ENCODE results near the gene SLC15A5.

The SLC15A5 gene

DNA sequence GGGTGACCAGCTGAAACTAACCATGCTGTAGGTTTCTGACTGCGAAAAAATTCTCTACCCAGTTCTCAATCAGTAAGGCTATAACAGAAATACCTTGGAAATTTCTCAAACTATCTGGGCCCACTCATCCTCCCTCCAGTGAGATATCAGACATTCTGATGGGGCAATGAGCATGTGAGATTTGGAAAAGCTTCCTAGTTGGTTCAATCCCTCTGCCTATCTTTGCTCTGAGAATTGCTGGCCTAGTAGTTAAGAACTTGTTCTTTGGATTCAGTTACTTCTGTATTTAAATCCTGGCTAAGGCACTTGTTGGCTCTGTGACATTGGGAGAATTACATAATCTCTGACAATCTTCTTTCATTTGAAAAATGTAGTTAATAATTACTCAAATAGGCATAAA is 119.4 kb downstream of the SLC15A5 start:
- Histone ChIP-seq H3K4me3 (ENCODE audit: low read length in 2 of 2) (no peak overlapping the region), H3K27ac (ENCODE audit: low read length) (no peak overlapping the region), H3K27me3 (ENCODE audit: control insufficient read depth in 1 of 2, insufficient read depth in 2 of 2, low read length in 2 of 2) (no peaks in the 10 kb centered on the region), H3K4me1 (ENCODE audit: control insufficient read depth, insufficient read depth, low read length) (no peaks in the 10 kb centered on the region), H3K36me3 (ENCODE audit: control insufficient read depth in 2 of 2, insufficient read depth in 2 of 2, low read length in 2 of 2) (no peaks in the 10 kb centered on the region), H3K9me3 (ENCODE audit: control insufficient read depth in 2 of 2, low read length in 2 of 2) (no peaks in the 10 kb centered on the region), H3K9ac (ENCODE audit: low read length in 2 of 2) (no peak overlapping the region)

DNA sequence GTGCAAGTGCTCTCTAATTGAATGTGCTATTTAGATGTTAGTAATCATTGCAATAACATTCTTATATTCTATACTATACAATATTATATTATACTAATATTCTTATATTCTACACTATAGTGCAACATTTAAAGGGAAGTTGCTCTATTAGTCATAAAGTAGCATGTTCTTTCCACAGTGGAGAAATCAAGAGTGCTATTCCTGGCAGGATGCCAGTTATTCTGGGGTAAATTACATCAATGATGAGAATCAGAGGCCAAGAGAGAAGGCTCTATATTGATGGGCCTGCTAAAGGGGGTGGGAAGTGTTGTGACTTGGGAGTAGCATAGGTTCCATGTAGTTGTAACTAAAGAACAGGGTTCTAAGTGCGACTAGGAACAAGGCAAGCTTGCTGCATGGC is 121.5 kb downstream of the SLC15A5 start:
- Histone ChIP-seq H3K9ac (ENCODE audit: low read length in 2 of 2) (no peak overlapping the region), H3K27me3 (ENCODE audit: control insufficient read depth in 1 of 2, insufficient read depth in 2 of 2, low read length in 2 of 2) (no peaks in the 10 kb centered on the region), H3K27ac (ENCODE audit: low read length) (no peak overlapping the region), H3K4me3 (ENCODE audit: low read length in 2 of 2) (no peak overlapping the region), H3K36me3 (ENCODE audit: control insufficient read depth in 2 of 2, insufficient read depth in 2 of 2, low read length in 2 of 2) (no peaks in the 10 kb centered on the region), H3K4me1 (ENCODE audit: control insufficient read depth, insufficient read depth, low read length) (no peaks in the 10 kb centered on the region), H3K9me3 (ENCODE audit: control insufficient read depth in 2 of 2, low read length in 2 of 2) (no peaks in the 10 kb centered on the region)

DNA sequence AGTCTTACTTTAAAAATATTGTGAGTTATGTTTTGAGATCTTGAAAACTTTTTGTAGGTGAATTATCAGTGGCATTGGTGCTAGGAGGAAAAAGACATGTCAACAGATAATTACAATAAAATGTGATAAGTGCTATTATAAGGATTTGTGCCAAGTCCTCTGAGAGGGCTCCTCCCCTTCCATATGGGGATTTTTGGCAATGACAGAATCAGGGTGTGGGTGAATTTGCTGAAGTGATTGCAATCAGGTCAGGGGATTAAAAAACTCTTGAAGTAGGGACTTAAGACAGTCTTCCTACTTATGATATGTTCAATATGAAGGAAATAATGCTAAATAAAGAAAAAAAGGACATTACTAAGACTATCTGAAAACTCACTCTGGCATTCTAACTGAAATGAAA is 122.5 kb downstream of the SLC15A5 start:
- Histone ChIP-seq H3K36me3 (ENCODE audit: control insufficient read depth in 2 of 2, insufficient read depth in 2 of 2, low read length in 2 of 2) (no peaks in the 10 kb centered on the region), H3K9me3 (ENCODE audit: control insufficient read depth in 2 of 2, low read length in 2 of 2) (no peaks in the 10 kb centered on the region), H3K4me3 (ENCODE audit: low read length in 2 of 2) (no peak overlapping the region), H3K4me1 (ENCODE audit: control insufficient read depth, insufficient read depth, low read length) (no peaks in the 10 kb centered on the region), H3K27me3 (ENCODE audit: control insufficient read depth in 1 of 2, insufficient read depth in 2 of 2, low read length in 2 of 2) (no peaks in the 10 kb centered on the region), H3K27ac (ENCODE audit: low read length) (no peak overlapping the region), H3K9ac (ENCODE audit: low read length in 2 of 2) (no peak overlapping the region)

- Histone ChIP-seq H3K27ac (ENCODE audit: low read length) (no peak overlapping the region), H3K4me1 (ENCODE audit: control insufficient read depth, insufficient read depth, low read length) (no peaks in the 10 kb centered on the region), H3K9me3 (ENCODE audit: control insufficient read depth in 2 of 2, low read length in 2 of 2) (no peaks in the 10 kb centered on the region), H3K9ac (ENCODE audit: low read length in 2 of 2) (no peak overlapping the region), H3K36me3 (ENCODE audit: control insufficient read depth in 2 of 2, insufficient read depth in 2 of 2, low read length in 2 of 2) (no peaks in the 10 kb centered on the region), H3K27me3 (ENCODE audit: control insufficient read depth in 1 of 2, insufficient read depth in 2 of 2, low read length in 2 of 2) (no peaks in the 10 kb centered on the region), H3K4me3 (ENCODE audit: low read length in 2 of 2) (no peak overlapping the region)
Measured at GRCh38 chr12:16152885-16153673, 124.4 kb downstream of the SLC15A5 start.

- Histone ChIP-seq H3K4me3 (ENCODE audit: low read length in 2 of 2) (no peak overlapping the region), H3K36me3 (ENCODE audit: control insufficient read depth in 2 of 2, insufficient read depth in 2 of 2, low read length in 2 of 2) (no peaks in the 10 kb centered on the region), H3K4me1 (ENCODE audit: control insufficient read depth, insufficient read depth, low read length) (no peaks in the 10 kb centered on the region), H3K9me3 (ENCODE audit: control insufficient read depth in 2 of 2, low read length in 2 of 2) (no peaks in the 10 kb centered on the region), H3K27me3 (ENCODE audit: control insufficient read depth in 1 of 2, insufficient read depth in 2 of 2, low read length in 2 of 2) (no peaks in the 10 kb centered on the region), H3K9ac (ENCODE audit: low read length in 2 of 2) (no peak overlapping the region), H3K27ac (ENCODE audit: low read length) (no peak overlapping the region)
Measured at GRCh38 chr12:16150276-16150675, 127.2 kb downstream of the SLC15A5 start.

DNA sequence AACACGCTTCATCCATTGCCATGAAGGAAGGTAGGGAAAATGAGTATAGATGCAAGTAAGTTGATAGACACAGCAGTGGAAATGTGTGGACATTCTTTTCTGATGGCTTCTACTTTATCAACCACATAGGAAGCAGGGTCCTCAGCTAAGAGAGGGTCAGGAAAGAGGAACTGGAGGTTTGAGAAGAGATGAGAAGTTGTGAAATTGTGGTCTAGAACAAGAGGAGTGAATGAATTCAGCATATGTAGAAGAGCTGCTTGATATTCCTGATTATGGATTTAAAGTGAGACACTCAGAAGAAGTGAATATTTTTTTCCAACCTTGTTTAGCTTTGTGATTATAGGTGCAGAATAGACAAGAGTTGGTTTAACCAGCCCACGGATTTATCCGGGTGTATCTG is 128.5 kb downstream of the SLC15A5 start:
- Histone ChIP-seq H3K4me1 (ENCODE audit: control insufficient read depth, insufficient read depth, low read length) (no peaks in the 10 kb centered on the region), H3K27ac (ENCODE audit: low read length) (no peak overlapping the region), H3K4me3 (ENCODE audit: low read length in 2 of 2) (no peak overlapping the region), H3K36me3 (ENCODE audit: control insufficient read depth in 2 of 2, insufficient read depth in 2 of 2, low read length in 2 of 2) (no peaks in the 10 kb centered on the region), H3K9me3 (ENCODE audit: control insufficient read depth in 2 of 2, low read length in 2 of 2) (no peaks in the 10 kb centered on the region), H3K27me3 (ENCODE audit: control insufficient read depth in 1 of 2, insufficient read depth in 2 of 2, low read length in 2 of 2) (no peaks in the 10 kb centered on the region), H3K9ac (ENCODE audit: low read length in 2 of 2) (no peak overlapping the region)

All from stomach smooth muscle (tissue), 2 donors.